GM12873 (cell line): ENCODE data around the gene RALGPS1.
A peak's percentile ranks its signal among the peaks of the same experiment; 100 is the strongest.

Source experiments
- TF ChIP-seq, protein P1 (sequence below): IDR thresholded peaks from 2 replicates; pipeline ENCODE4 v1.5.1; 2012; ENCODE audit warnings: low read depth, mild to moderate bottlenecking, moderate library complexity, low read length, control low read depth; ENCODE audit not compliant: insufficient read depth; ENCODE audit errors: missing control alignments

Gene RALGPS1

DNA sequence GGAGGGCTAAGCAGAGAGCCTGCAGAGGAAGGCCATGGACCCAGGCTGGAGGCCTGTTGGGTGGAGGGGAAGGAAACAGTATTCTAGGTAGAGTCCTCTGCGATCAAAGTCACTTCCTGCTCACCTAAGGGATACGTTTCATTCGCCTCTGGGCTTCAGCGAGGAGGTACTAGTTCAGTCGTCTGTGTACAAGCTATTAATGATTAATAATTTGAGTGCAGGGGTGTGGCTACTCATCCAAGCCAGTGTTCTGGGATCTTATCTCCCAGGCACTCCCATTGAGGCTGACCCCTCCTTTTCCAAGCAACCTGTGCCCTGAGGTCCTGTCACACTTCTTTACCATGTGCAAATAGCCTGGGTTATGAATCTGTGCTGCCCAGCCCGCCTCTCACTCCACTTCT, 25.2 kb downstream of the RALGPS1 start:
- TF ChIP-seq, protein P1, sequence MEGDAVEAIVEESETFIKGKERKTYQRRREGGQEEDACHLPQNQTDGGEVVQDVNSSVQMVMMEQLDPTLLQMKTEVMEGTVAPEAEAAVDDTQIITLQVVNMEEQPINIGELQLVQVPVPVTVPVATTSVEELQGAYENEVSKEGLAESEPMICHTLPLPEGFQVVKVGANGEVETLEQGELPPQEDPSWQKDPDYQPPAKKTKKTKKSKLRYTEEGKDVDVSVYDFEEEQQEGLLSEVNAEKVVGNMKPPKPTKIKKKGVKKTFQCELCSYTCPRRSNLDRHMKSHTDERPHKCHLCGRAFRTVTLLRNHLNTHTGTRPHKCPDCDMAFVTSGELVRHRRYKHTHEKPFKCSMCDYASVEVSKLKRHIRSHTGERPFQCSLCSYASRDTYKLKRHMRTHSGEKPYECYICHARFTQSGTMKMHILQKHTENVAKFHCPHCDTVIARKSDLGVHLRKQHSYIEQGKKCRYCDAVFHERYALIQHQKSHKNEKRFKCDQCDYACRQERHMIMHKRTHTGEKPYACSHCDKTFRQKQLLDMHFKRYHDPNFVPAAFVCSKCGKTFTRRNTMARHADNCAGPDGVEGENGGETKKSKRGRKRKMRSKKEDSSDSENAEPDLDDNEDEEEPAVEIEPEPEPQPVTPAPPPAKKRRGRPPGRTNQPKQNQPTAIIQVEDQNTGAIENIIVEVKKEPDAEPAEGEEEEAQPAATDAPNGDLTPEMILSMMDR: no peak

DNA sequence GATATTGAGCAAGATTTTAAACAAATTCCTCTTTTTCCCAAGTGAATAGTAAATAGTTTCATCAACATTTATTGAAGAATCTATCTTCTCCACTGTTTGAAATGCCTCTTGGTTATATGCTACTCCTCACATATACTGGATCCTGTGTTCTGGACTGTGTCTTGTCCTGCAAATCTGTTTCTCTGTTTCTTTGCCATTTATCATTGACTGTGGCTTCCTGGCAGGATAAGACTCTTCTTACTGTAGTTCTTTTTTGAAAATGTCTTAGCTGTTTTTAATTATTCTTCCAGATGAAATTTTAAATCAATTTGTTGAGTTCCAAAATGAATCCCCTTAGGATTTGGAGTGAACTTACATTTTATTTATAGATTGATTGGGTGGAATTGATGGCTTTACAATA, 27.8 kb downstream of the RALGPS1 start:
- TF ChIP-seq, protein P1: no peak

DNA sequence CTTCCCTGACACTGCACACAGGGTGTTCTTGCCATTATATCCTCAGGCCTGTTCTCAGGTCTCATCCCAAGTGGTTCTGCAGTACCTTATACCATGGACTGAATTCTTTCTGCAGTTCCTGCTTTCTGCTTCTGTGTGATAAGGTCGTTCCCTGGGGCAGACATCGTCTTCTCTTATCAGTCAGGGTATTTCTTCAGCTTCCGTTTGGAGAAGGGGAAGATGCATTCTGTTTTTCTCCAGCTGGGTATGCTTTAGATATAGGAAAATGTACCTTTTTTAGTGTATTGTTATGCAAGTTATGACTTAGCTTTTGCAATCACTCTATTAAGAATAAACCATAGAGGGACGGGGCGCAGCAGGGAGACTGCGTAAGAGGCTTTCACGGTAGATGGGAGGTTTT, 31.1 kb downstream of the RALGPS1 start:
- TF ChIP-seq, protein P1: no peak

DNA sequence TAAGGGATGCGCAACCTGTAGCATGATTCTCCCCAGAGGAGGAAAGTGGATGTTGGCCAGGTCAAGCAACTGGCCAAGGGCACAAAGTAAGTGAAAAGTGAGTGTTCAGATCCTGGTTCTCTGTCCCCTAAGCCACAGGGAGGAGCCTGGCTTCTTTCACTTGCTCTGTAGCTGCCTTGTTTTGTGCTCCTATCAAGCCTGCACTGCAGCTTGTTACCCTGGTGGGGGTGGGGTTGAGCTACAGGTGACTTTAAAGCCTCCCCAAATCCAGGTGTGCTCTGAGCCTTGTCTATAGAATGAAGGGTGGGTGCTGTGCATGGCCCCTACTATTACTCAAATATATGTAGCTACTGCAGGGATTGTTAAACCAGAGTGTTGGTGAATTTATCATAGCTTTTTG, 32.9 kb downstream of the RALGPS1 start:
- TF ChIP-seq, protein P1: peak; percentile 34

DNA sequence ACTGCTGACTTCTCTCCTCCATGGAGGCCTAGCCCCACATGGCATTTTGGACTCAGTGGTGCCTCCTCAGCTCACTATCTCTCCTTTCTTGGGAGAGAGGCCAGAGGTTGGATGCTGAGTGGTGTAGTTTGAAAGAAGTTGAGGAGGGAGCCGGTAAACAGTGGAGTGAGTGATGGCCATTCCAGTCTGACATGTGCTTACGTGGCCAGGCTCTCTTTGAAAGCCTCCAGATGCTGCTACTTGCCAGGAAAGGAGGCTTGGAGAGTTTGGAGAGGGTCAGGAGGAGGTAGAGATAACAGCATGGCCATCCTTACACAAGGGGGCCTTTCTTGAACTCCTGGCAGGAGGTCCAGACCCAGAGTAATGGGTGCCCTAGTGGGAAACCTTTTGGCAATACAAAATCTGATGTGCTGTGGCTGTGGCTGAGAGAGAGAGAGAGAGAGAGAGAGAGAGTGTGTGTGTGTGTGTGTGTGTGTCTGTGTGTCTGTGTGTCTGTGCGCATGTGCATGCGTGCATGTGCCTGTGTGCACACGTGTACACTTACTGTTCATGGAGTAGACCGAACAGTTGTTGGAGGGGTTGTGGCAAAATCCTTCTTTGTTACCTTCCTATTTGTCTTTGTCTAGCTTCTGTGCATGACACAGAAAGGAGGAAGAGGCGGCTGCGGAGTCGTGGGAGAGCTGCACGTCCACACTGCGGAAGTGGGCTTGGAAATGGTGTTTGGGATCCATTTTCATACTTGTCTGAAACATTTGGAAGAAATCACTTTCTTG, 37.8 kb downstream of the RALGPS1 start:
- TF ChIP-seq, protein P1: no peak

DNA sequence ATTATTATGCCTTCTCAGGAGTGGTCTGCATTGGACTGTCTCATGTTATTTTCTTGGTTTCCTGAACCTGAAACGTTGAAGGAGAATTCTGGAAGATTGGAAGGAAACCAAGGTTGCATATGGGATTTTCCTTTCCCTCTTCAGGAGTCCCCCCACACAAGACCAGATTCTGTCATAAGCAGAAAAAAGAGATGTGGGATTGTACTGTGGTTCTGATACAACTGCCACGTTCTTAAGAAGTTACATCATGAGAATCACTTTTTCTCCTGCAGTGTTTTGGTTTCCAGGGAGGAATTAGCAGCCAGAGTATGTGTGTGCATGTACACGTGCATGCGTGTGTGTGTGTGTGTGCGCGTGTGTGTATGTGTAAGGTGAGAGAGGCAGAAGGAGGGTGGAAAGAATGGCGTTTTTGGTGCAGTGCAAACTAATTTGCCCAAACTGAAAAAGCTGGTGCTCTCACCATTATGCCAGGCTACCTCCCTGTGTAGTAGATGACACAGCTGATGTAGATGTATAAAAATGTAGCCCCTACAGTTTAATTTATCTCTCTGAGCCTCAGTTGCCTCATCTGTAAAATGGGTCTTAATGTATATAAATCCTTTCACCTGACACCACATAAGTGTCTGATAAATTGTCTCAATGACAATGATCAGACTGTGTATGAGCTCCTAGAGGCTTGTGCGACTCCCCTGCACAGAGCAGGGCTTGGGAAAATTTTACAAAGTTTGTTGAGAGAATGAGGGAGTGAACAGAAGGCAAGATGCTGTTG, 38.6 kb downstream of the RALGPS1 start:
- TF ChIP-seq, protein P1: no peak

DNA sequence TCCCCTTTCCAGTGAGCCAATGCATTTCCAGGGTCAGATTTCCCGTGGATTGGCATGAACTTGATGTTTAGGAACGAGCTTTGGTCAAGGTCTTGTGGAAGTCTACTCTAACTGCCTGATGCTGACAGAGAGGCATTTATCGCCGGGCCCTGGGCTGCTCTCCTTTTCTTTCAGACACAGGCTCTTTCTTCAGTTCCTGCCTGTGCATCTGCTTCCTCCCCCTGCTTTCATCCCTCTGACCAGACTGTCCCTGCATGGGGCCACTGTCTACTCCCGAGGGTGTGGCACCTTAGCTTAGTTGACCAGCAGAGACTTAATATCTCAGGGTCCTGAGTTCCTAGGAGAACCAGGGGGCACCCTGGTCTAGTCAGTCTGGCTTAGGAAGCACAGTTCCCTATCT, 41.2 kb downstream of the RALGPS1 start:
- TF ChIP-seq, protein P1: no peak
